SK-N-SH (cell line): Measurements from ENCODE around the gene RASAL2. TPM values are rescaled to one million over a fixed set of nuclear protein-coding genes. Genes with fewer than 3 reads are reported as not detected.

ENCODE experiments used
- CTCF ChIA-PET: fragments of 300-600, 350-600 bp; formaldehyde crosslinking; extraction: SDS; loops from one replicate; lab custom pipeline; 2021; lab: Yijun Ruan, JAX
- POLR2A ChIA-PET: fragments of 350-600 bp; sonication (Branson Sonifier 250); formaldehyde crosslinking; extraction: SDS; loops from one replicate; lab custom pipeline; 2020; ENCODE audit warnings: antibody characterized with exemption, inconsistent platforms; lab: Yijun Ruan, JAX
- DNase-seq: peaks from one replicate; pipeline ENCODE4 v3.0.0; 2012
- H2AFZ ChIP-seq: fragments of 200-600 bp; sonication (generic); 2 replicates; pipeline ENCODE4 v1.8.1; 2016; ENCODE audit warnings: antibody characterized with exemption, mild to moderate bottlenecking, low read depth
- H3F3A ChIP-seq: fragments of 200-600 bp; sonication (generic); replicated peaks from 2 replicates; pipeline ENCODE3; 2016; ENCODE audit warnings: antibody characterized with exemption, mild to moderate bottlenecking; ENCODE audit not compliant: insufficient read depth
- H3K27ac ChIP-seq, 2 experiments: fragments of 200-500 bp in 1 of 2; fragments of 200-600 bp in 1 of 2; sonication (Bioruptor generic) in 1 of 2; sonication (generic), shearing (Covaris generic) in 1 of 2; 2 replicates each; pipeline versions ENCODE4 v1.5.1 to v1.6.1; 2014 to 2016; ENCODE audit warnings: low read depth in 2 of 2, inconsistent platforms in 1 of 2, low read length in 1 of 2, mild to moderate bottlenecking in 1 of 2, mixed read lengths in 1 of 2
- H3K27me3 ChIP-seq: fragments of 200-600 bp; sonication (generic), shearing (Covaris generic); 2 replicates; pipeline ENCODE4 v1.6.1; 2016; ENCODE audit warnings: mixed run types; ENCODE audit not compliant: insufficient read depth
- H3K36me3 ChIP-seq, 2 experiments: fragments of 200-500 bp in 1 of 2; fragments of 200-600 bp in 1 of 2; sonication (Bioruptor generic) in 1 of 2; sonication (generic) in 1 of 2; replicated peaks in 1 of 2; 2 replicates each; pipeline versions ENCODE3 to v1.5.1; 2014 to 2016; ENCODE audit warnings: low read length in 1 of 2, mild to moderate bottlenecking in 1 of 2; ENCODE audit not compliant: insufficient read depth in 2 of 2, control insufficient read depth in 1 of 2
- H3K4me1 ChIP-seq, 2 experiments: fragments of 200-500 bp in 1 of 2; fragments of 200-600 bp in 1 of 2; sonication (Bioruptor generic) in 1 of 2; sonication (generic), shearing (Covaris generic) in 1 of 2; 2 replicates each; pipeline versions ENCODE4 v1.5.1 to v1.6.1; 2014 to 2016; ENCODE audit warnings: low read depth in 1 of 2, low read length in 1 of 2, mixed run types in 1 of 2; ENCODE audit not compliant: insufficient read depth in 2 of 2, control insufficient read depth in 1 of 2
- H3K4me2 ChIP-seq: fragments of 200-600 bp; sonication (generic), shearing (Covaris generic); 2 replicates; pipeline ENCODE4 v1.6.1; 2017; ENCODE audit warnings: mixed run types
- H3K4me3 ChIP-seq, 2 experiments: fragments of 200-500 bp in 1 of 2; fragments of 200-600 bp in 1 of 2; sonication (Bioruptor generic) in 1 of 2; sonication (generic), shearing (Covaris generic) in 1 of 2; 2 replicates each; pipeline versions ENCODE4 v1.5.1 to v1.8.1; 2014 to 2016; ENCODE audit warnings: low read depth in 2 of 2, inconsistent platforms in 1 of 2, low read length in 1 of 2, mild to moderate bottlenecking in 1 of 2, mixed read lengths in 1 of 2, moderate library complexity in 1 of 2
- H3K79me2 ChIP-seq: fragments of 200-600 bp; sonication (generic); 2 replicates; pipeline ENCODE4 v1.8.1; 2017; ENCODE audit warnings: mild to moderate bottlenecking; ENCODE audit not compliant: insufficient read depth
- H3K9ac ChIP-seq: fragments of 200-600 bp; sonication (generic); 2 replicates; pipeline ENCODE4 v1.6.1; 2017; ENCODE audit warnings: mixed run types
- H3K9me2 ChIP-seq: fragments of 200-600 bp; sonication (generic); 2 replicates; pipeline ENCODE4 v1.6.1; 2017; ENCODE audit warnings: mixed run types
- H3K9me3 ChIP-seq: fragments of 200-600 bp; sonication (generic); 2 replicates; pipeline ENCODE4 v1.6.1; 2017; ENCODE audit warnings: mixed run types, mild to moderate bottlenecking, moderate library complexity
- H4K20me1 ChIP-seq: fragments of 200-600 bp; sonication (generic); 2 replicates; pipeline ENCODE4 v1.6.1; 2017; ENCODE audit warnings: mild to moderate bottlenecking, mixed run types; ENCODE audit not compliant: insufficient read depth
- CHD2 ChIP-seq: fragments of 150-350 bp; IDR thresholded peaks from 2 replicates; pipeline ENCODE4 v1.6.1; 2018; ENCODE audit warnings: low read length; ENCODE audit not compliant: partially characterized antibody
- CTCF ChIP-seq: fragments of 200-600 bp; sonication (generic); IDR thresholded peaks from 2 replicates; pipeline ENCODE4 v1.6.1; 2017; ENCODE audit warnings: antibody characterized with exemption, mild to moderate bottlenecking, moderate library complexity
- ELF1 ChIP-seq: IDR thresholded peaks from 2 replicates; pipeline ENCODE4 v1.4.0; 2012
- FOXM1 ChIP-seq: IDR thresholded peaks from 2 replicates; pipeline ENCODE4 v1.4.0; 2012; ENCODE audit warnings: low read depth, mild to moderate bottlenecking
- GABPA ChIP-seq: IDR thresholded peaks from 2 replicates; pipeline ENCODE4 v1.4.0; 2012; ENCODE audit warnings: low read depth, mild to moderate bottlenecking
- JUND ChIP-seq: IDR thresholded peaks from 2 replicates; pipeline ENCODE4 v1.4.0; 2012
- MAX ChIP-seq: IDR thresholded peaks from 2 replicates; pipeline ENCODE4 v1.4.0; 2012; ENCODE audit warnings: low read depth
- RCOR1 ChIP-seq: fragments of 150-350 bp; IDR thresholded peaks from 2 replicates; pipeline ENCODE4 v1.6.1; 2017; ENCODE audit warnings: antibody characterized with exemption, low read length
- REST ChIP-seq: IDR thresholded peaks from 2 replicates; pipeline ENCODE4 v1.6.1; 2012; ENCODE audit warnings: mild to moderate bottlenecking, low read depth, low read length, moderate library complexity
- SIN3A ChIP-seq: IDR thresholded peaks from 2 replicates; pipeline ENCODE4 v1.6.1; 2012; ENCODE audit warnings: low read depth, mild to moderate bottlenecking, low read length, moderate library complexity, borderline replicate concordance
- SMC3 ChIP-seq: IDR thresholded peaks from 2 replicates; pipeline ENCODE4 v1.6.1; 2012; ENCODE audit warnings: low read depth, low read length, improper control_type of control experiment
- TCF12 ChIP-seq: IDR thresholded peaks from 2 replicates; pipeline ENCODE4 v1.4.0; 2012
- USF2 ChIP-seq: fragments of 150-350 bp; IDR thresholded peaks from 2 replicates; pipeline ENCODE4 v1.6.1; 2017; ENCODE audit warnings: antibody characterized with exemption, low read length, low read depth, borderline replicate concordance
- WGBS: methylation state at CpG from one replicate; pipeline ENCODE4 v1.1.6; 2017; ENCODE audit warnings: low lambda C conversion rate; 5-methylcytosine and 5-hydroxymethylcytosine counted together
- polyA plus RNA-seq, 3 experiments: library from polyadenylated mRNA; depleted of rRNA; stranded (reverse); fragments of >200 nt; gene quantifications; 2 replicates each; pipeline ENCODE4 v1.2.3, GENCODE V29; 2012

RASAL2 gene
- polyA plus RNA-seq, 1 of the 3 experiments (the other 2 are of a cell fraction), result 6.9 TPM

GRCh38 chr1:178483251-178483957 lies 389.5 kb downstream of the RASAL2 start:
- Histone ChIP-seq H3K9me3 (no peaks in the 10 kb centered on the region), H3K9ac (no peak overlapping the region), H3K27me3 (no peaks in the 10 kb centered on the region), H3K9me2 (no peaks in the 10 kb centered on the region), H3K4me1 (no peaks in the 10 kb centered on the region), H2AFZ (no peak overlapping the region), H3K27ac (no peak overlapping the region), H4K20me1 (no peaks in the 10 kb centered on the region)
- WGBS, result 91% methylated on average over 5 of the region's 5 CpGs
- POLR2A ChIA-PET, result no interaction called here
- no peak for TF ChIP-seq CTCF
- TF ChIP-seq REST, result no peak
- no peak for TF ChIP-seq SIN3A
- no peak for TF ChIP-seq GABPA
- no peak for TF ChIP-seq RCOR1
- TF ChIP-seq TCF12, result no peak
- no peak for TF ChIP-seq SMC3
- no peak for TF ChIP-seq USF2
- TF ChIP-seq CHD2, result no peak
- no peak for TF ChIP-seq JUND
- TF ChIP-seq FOXM1, result no peak
- TF ChIP-seq ELF1, result no peak
- no peak for TF ChIP-seq MAX
- TF ChIP-seq, all 33 proteins: peak for 0
- DNase-seq, result no peak
- Histone ChIP-seq H3K36me3 (peaks cover 2 to 3% of the 10 kb centered on the region in 2 experiments), H3F3A (no peaks in the 10 kb centered on the region), H3K79me2 (no peaks in the 10 kb centered on the region), H3K4me2 (no peak overlapping the region), H3K4me3 (no peak overlapping the region)
- CTCF ChIA-PET, result interaction anchor here (0.9 to 1.4 kb wide), 3 partner anchors 9 to 17 kb away, joined by 3 read pairs; no protein-coding TSS in a partner anchor
